SU-DHL-6 (cell line): Measurements from ENCODE around the gene MFAP5.
"Not testable (repeated sequence)": the region's sequence is repeated elsewhere in the genome, so short reads cannot be mapped to it uniquely, and the experiment has no call there.

Experiments used
- EZH2phosphoT487 ChIP-seq: fragments of 200-600 bp; sonication (generic), shearing (Covaris generic); conservative IDR thresholded peaks from 2 replicates; pipeline ENCODE4 v1.6.1; 2018; ENCODE audit warnings: mild to moderate bottlenecking, antibody characterized with exemption, low read length, moderate library complexity, mixed read lengths
- TF ChIP-seq, protein P1 (sequence below): fragments of 200-600 bp; sonication (generic); IDR thresholded peaks from one replicate; pipeline ENCODE4 v1.5.1; 2017; ENCODE audit warnings: antibody characterized with exemption, mild to moderate bottlenecking, low read length, moderate library complexity; ENCODE audit not compliant: insufficient read depth, poor library complexity, severe bottlenecking

DNA sequence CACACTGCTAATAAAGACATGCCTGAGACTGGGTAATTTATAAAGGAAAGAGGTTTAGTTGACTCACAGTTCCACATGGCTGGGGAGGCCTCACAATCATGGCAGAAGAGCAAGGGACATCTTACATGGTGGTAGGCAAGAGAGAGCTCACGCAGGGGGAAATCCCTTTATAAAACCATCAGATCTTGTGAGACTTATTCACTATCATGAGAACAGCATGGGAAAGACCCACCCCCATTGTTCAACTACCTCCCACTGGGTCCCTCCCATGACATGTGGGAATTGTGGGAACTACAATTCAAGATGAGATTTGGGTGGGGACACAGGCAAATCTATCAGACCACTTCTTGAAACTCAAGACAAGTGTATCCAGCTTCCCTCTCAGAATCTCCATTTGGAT, 48.7 kb downstream of the MFAP5 start:
- TF ChIP-seq, protein P1, sequence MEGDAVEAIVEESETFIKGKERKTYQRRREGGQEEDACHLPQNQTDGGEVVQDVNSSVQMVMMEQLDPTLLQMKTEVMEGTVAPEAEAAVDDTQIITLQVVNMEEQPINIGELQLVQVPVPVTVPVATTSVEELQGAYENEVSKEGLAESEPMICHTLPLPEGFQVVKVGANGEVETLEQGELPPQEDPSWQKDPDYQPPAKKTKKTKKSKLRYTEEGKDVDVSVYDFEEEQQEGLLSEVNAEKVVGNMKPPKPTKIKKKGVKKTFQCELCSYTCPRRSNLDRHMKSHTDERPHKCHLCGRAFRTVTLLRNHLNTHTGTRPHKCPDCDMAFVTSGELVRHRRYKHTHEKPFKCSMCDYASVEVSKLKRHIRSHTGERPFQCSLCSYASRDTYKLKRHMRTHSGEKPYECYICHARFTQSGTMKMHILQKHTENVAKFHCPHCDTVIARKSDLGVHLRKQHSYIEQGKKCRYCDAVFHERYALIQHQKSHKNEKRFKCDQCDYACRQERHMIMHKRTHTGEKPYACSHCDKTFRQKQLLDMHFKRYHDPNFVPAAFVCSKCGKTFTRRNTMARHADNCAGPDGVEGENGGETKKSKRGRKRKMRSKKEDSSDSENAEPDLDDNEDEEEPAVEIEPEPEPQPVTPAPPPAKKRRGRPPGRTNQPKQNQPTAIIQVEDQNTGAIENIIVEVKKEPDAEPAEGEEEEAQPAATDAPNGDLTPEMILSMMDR, result not testable (repeated sequence)
- not testable (repeated sequence) for TF ChIP-seq EZH2phosphoT487
